Ascending aorta (tissue), 2 donors: ENCODE measurements around the gene NPR2. TPM values are rescaled to one million over a fixed set of nuclear protein-coding genes. Genes with fewer than 3 reads are reported as not detected.
A peak's percentile ranks its signal among the peaks of the same experiment; 100 is the strongest.

Source experiments
- DNase-seq, 2 donors: peaks; one replicate each; pipeline ENCODE4 v3.0.0-alpha.2; 2019; ENCODE audit warnings: low spot score in 2 of 2
- H3K27ac ChIP-seq, 2 donors: fragments of 200-600 bp; sonication (generic); one replicate each; pipeline ENCODE4 v1.5.1; 2016 to 2017; ENCODE audit warnings: mild to moderate bottlenecking in 1 of 2
- H3K27me3 ChIP-seq: fragments of 200-600 bp; sonication (generic); one replicate; pipeline ENCODE4 v1.5.1; 2017
- H3K36me3 ChIP-seq, 2 donors: fragments of 200-600 bp; sonication (generic); one replicate each; pipeline ENCODE4 v1.5.1; 2016
- H3K4me1 ChIP-seq, 2 donors: fragments of 200-600 bp; sonication (generic); one replicate each; pipeline ENCODE4 v1.5.1; 2016 to 2017; ENCODE audit warnings: mild to moderate bottlenecking in 1 of 2
- H3K4me3 ChIP-seq, 2 donors: fragments of 200-600 bp; sonication (generic); one replicate each; pipeline ENCODE4 v1.5.1; 2016 to 2017; ENCODE audit warnings: mild to moderate bottlenecking in 1 of 2
- H3K9me3 ChIP-seq, 2 donors: fragments of 200-600 bp; sonication (generic); one replicate each; pipeline ENCODE4 v1.5.1; 2016
- CTCF ChIP-seq, 3 experiments: fragments of 200-600 bp in 2 of 3; fragments of 450-650 bp in 1 of 3; sonication (generic) in 2 of 3; IDR thresholded peaks; one replicate each; pipeline ENCODE4 v1.5.1; 2016 to 2019; ENCODE audit warnings: antibody characterized with exemption in 3 of 3, mild to moderate bottlenecking in 1 of 3, moderate library complexity in 1 of 3
- intact Hi-C: fragments of 100-400 bp; cut with DNase I; formaldehyde crosslinking; loops from one replicate; pipeline ENCODE4 v1.15.1; 2023
- total RNA-seq: library from RNA; depleted of rRNA; stranded (reverse); fragments of >200 nt; gene quantifications from one replicate; pipeline ENCODE4 v1.1.0, GENCODE V29; 2016

The NPR2 gene
- total RNA-seq, 1 donor from 2014 or later = 7.3 TPM

- H3K4me3 ChIP-seq = peak overlapping the region; percentile 56 to 63
- peaks cover 8 to 27% of the 10 kb centered on the region in 2 donors for H3K4me1 ChIP-seq
- no peak for DNase-seq
- H3K9me3 ChIP-seq = no peaks in the 10 kb centered on the region
- intact Hi-C loops = loop anchor here (1.0 to 10.0 kb wide), 3 partner anchors 18 to 223 kb away; partner anchors contain the start of genes CCDC107, RECK and RMRP
- no peaks in the 10 kb centered on the region for H3K27me3 ChIP-seq
- peaks cover 22 to 33% of the 10 kb centered on the region in 2 donors for H3K36me3 ChIP-seq
- H3K27ac ChIP-seq = peak overlapping the region; percentile 84 to 92
- TF ChIP-seq CTCF (IDR thresholded peaks at IDR 0.05) = no peak
Observed at GRCh38 chr9:35811381-35812024, 20.1 kb downstream of the NPR2 start.

GRCh38 chr9:35812025-35812602 is 20.7 kb downstream of the NPR2 start, which contains the start of gene SPAG8:
SPAG8 (minus strand) TSS chr9:35812262; CDS start chr9:35812147, 115 bp downstream.
- peak; percentile 90 to 98 for DNase-seq
- no peak for TF ChIP-seq CTCF (IDR thresholded peaks at IDR 0.05)
- Histone ChIP-seq H3K9me3 (no peaks in the 10 kb centered on the region), H3K27ac (peak within 1 kb of the TSS; percentile 92 to 96), H3K27me3 (no peaks in the 10 kb centered on the region), H3K36me3 (peaks cover 15 to 27% of the 10 kb centered on the region in 2 donors), H3K4me3 (peak within 1 kb of the TSS; percentile 56 to 63), H3K4me1 (peaks cover 8 to 27% of the 10 kb centered on the region in 2 donors)
- intact Hi-C loops = loop anchor here (1.0 to 10.0 kb wide), 3 partner anchors 19 to 223 kb away; partner anchors contain the start of genes CCDC107, RECK and RMRP

- peaks cover 8 to 27% of the 10 kb centered on the region in 2 donors for H3K4me1 ChIP-seq
- peaks cover under 1 to 15% of the 10 kb centered on the region in 2 donors for H3K36me3 ChIP-seq
- TF ChIP-seq CTCF (IDR thresholded peaks at IDR 0.05) = no peak
- intact Hi-C loops = loop anchor here (2.0 to 10.0 kb wide), 5 partner anchors 31 to 221 kb away; partner anchors contain the start of genes CCDC107, GBA2, RECK and RGP1
- peak overlapping the region; percentile 92 to 96 for H3K27ac ChIP-seq
- H3K27me3 ChIP-seq = no peaks in the 10 kb centered on the region
- H3K9me3 ChIP-seq = no peaks in the 10 kb centered on the region
- H3K4me3 ChIP-seq = peak overlapping the region in 1 of 2 donors; percentile 89
- DNase-seq = peak in 1 of 2 donors; percentile 61
Observed at GRCh38 chr9:35813434-35814105, 22.2 kb downstream of the NPR2 start.

GRCh38 chr9:35814106-35814840 is 22.9 kb downstream of the NPR2 start:
- intact Hi-C loops = loop anchor here (2.0 to 10.0 kb wide), 5 partner anchors 31 to 221 kb away; partner anchors contain the start of genes CCDC107, GBA2, RECK and RGP1
- peak; percentile 6 to 27 (median 7) for TF ChIP-seq CTCF (IDR thresholded peaks at IDR 0.05)
- peak overlapping the region; percentile 89 to 90 for H3K4me3 ChIP-seq
- H3K9me3 ChIP-seq = no peaks in the 10 kb centered on the region
- H3K27ac ChIP-seq = peak overlapping the region; percentile 92 to 96
- peaks cover 8 to 27% of the 10 kb centered on the region in 2 donors for H3K4me1 ChIP-seq
- peaks cover 0 to 8% of the 10 kb centered on the region in 2 donors for H3K36me3 ChIP-seq
- H3K27me3 ChIP-seq = no peaks in the 10 kb centered on the region
- DNase-seq = peak in 1 of 2 donors; percentile 84
